H9 (cell line): ENCODE measurements around the gene MICOS13. TPM values are rescaled to one million over a fixed set of nuclear protein-coding genes. Genes with fewer than 3 reads are reported as not detected.

Source experiments
- DNase-seq: peaks from one replicate; pipeline ENCODE4 v3.0.0-alpha.2; 2017
- H2AFZ ChIP-seq: one replicate; pipeline ENCODE4 v1.6.1; 2013; ENCODE audit warnings: mild to moderate bottlenecking, low read length, control low read depth, moderate library complexity
- H2AK5ac ChIP-seq: 2 replicates; pipeline ENCODE4 v1.6.1; 2013; ENCODE audit warnings: low read length, control low read depth, mixed read lengths; ENCODE audit not compliant: insufficient read length
- H2BK120ac ChIP-seq: one replicate; pipeline ENCODE4 v1.6.1; 2013; ENCODE audit warnings: low read depth, mild to moderate bottlenecking, low read length, control low read depth, inconsistent platforms; ENCODE audit not compliant: poor library complexity, severe bottlenecking
- H2BK12ac ChIP-seq: 2 replicates; pipeline ENCODE4 v1.6.1; 2013; ENCODE audit warnings: low read length, control low read depth, mixed read lengths, low read depth; ENCODE audit not compliant: insufficient read length
- H2BK15ac ChIP-seq: 2 replicates; pipeline ENCODE4 v1.6.1; 2013; ENCODE audit warnings: low read depth, low read length, control low read depth
- H2BK20ac ChIP-seq: one replicate; pipeline ENCODE4 v1.6.1; 2013; ENCODE audit warnings: low read depth, mild to moderate bottlenecking, low read length, control low read depth, inconsistent platforms; ENCODE audit not compliant: poor library complexity, severe bottlenecking
- H2BK5ac ChIP-seq: 2 replicates; pipeline ENCODE4 v1.6.1; 2013; ENCODE audit warnings: low read length, control low read depth, mixed read lengths; ENCODE audit not compliant: insufficient read length
- H3K14ac ChIP-seq: 2 replicates; pipeline ENCODE4 v1.6.1; 2013; ENCODE audit warnings: low read length, control low read depth; ENCODE audit not compliant: insufficient read depth
- H3K18ac ChIP-seq: 2 replicates; pipeline ENCODE4 v1.6.1; 2013; ENCODE audit warnings: low read depth, mild to moderate bottlenecking, mixed read lengths, low read length, control low read depth; ENCODE audit not compliant: insufficient read length
- H3K23ac ChIP-seq: 2 replicates; pipeline ENCODE4 v1.6.1; 2013; ENCODE audit warnings: low read length, control low read depth, mixed read lengths, low read depth; ENCODE audit not compliant: insufficient read length
- H3K23me2 ChIP-seq: 2 replicates; pipeline ENCODE4 v1.6.1; 2013; ENCODE audit warnings: low read depth, mild to moderate bottlenecking, mixed read lengths, low read length, control low read depth; ENCODE audit not compliant: insufficient read length, poor library complexity, severe bottlenecking
- H3K27ac ChIP-seq: 2 replicates; pipeline ENCODE4 v1.5.1; 2013; ENCODE audit warnings: low read length, control low read depth, mixed read lengths, low read depth; ENCODE audit not compliant: insufficient read length
- H3K27me3 ChIP-seq: 2 replicates; pipeline ENCODE4 v1.6.1; 2013; ENCODE audit warnings: low read length, control low read depth, inconsistent platforms; ENCODE audit not compliant: insufficient read depth
- H3K4ac ChIP-seq: 2 replicates; pipeline ENCODE4 v1.6.1; 2013; ENCODE audit warnings: low read depth, mild to moderate bottlenecking, control low read depth, inconsistent platforms, low read length, moderate library complexity
- H3K4me1 ChIP-seq: 2 replicates; pipeline ENCODE4 v1.6.1; 2013; ENCODE audit warnings: low read length, control low read depth, inconsistent platforms; ENCODE audit not compliant: insufficient read depth
- H3K4me2 ChIP-seq: 2 replicates; pipeline ENCODE4 v1.6.1; 2013; ENCODE audit warnings: low read length, control low read depth, mixed read lengths; ENCODE audit not compliant: insufficient read length, insufficient read depth
- H3K56ac ChIP-seq: 2 replicates; pipeline ENCODE4 v1.6.1; 2013; ENCODE audit warnings: low read depth, mild to moderate bottlenecking, mixed read lengths, low read length, control low read depth; ENCODE audit not compliant: insufficient read length
- H3K79me1 ChIP-seq: 2 replicates; pipeline ENCODE4 v1.6.1; 2013; ENCODE audit warnings: low read depth, mild to moderate bottlenecking, moderate library complexity, low read length, control low read depth, inconsistent platforms; ENCODE audit not compliant: insufficient read depth, poor library complexity, severe bottlenecking
- H3K79me2 ChIP-seq: 2 replicates; pipeline ENCODE4 v1.6.1; 2013; ENCODE audit warnings: low read length, control low read depth, inconsistent platforms; ENCODE audit not compliant: insufficient read depth
- H3K9ac ChIP-seq: 2 replicates; pipeline ENCODE4 v1.6.1; 2013; ENCODE audit warnings: low read length, control low read depth, mixed read lengths; ENCODE audit not compliant: insufficient read length; ENCODE audit errors: extremely low read depth
- H3K9me3 ChIP-seq: one replicate; pipeline ENCODE4 v1.6.1; 2013; ENCODE audit warnings: low read depth, low read length, inconsistent platforms; ENCODE audit not compliant: control insufficient read depth
- H3T11ph ChIP-seq: one replicate; pipeline ENCODE4 v1.6.1; 2013; ENCODE audit warnings: mild to moderate bottlenecking, low read length, control low read depth, inconsistent platforms
- H4K20me1 ChIP-seq: one replicate; pipeline ENCODE4 v1.6.1; 2013; ENCODE audit not compliant: control insufficient read depth, insufficient read length, insufficient read depth
- H4K5ac ChIP-seq: 2 replicates; pipeline ENCODE4 v1.6.1; 2013; ENCODE audit warnings: low read depth, mild to moderate bottlenecking, mixed read lengths, low read length, control low read depth; ENCODE audit not compliant: insufficient read length
- H4K8ac ChIP-seq: replicated peaks from 2 replicates; pipeline ENCODE4 v1.6.1; 2013; ENCODE audit warnings: low read length, control low read depth, mixed read lengths, low read depth; ENCODE audit not compliant: insufficient read length
- H4K91ac ChIP-seq: 2 replicates; pipeline ENCODE4 v1.6.1; 2013; ENCODE audit warnings: low read depth, mild to moderate bottlenecking, moderate library complexity, mixed read lengths, low read length, control low read depth; ENCODE audit not compliant: insufficient read length
- H3K27ac Mint-ChIP-seq, 3 experiments: 2 replicates in 2 of 3; 3 replicates in 1 of 3; pipeline ENCODE4 v1.8.0; 2020 to 2021; ENCODE audit warnings: mixed read lengths in 3 of 3, mild to moderate bottlenecking in 1 of 3, moderate library complexity in 1 of 3
- H3K27me3 Mint-ChIP-seq: 2 replicates; pipeline ENCODE4 v1.8.0; 2021; ENCODE audit warnings: low read depth, mild to moderate bottlenecking, moderate library complexity, mixed read lengths
- H3K36me3 Mint-ChIP-seq, 3 experiments: 2 replicates in 2 of 3; 3 replicates in 1 of 3; pipeline ENCODE4 v1.8.0; 2020 to 2021; ENCODE audit warnings: low read depth in 3 of 3, mixed read lengths in 3 of 3; ENCODE audit not compliant: insufficient read depth in 1 of 3
- H3K4me1 Mint-ChIP-seq, 2 experiments: 2 replicates each; pipeline ENCODE4 v1.8.0; 2020; ENCODE audit warnings: mixed read lengths in 2 of 2
- H3K4me3 Mint-ChIP-seq, 2 experiments: 2 replicates in 1 of 2; 3 replicates in 1 of 2; pipeline ENCODE4 v1.8.0; 2020 to 2021; ENCODE audit warnings: mild to moderate bottlenecking in 2 of 2, mixed read lengths in 2 of 2, moderate library complexity in 1 of 2
- H3K9me3 Mint-ChIP-seq, 2 experiments: 2 replicates in 1 of 2; 3 replicates in 1 of 2; pipeline ENCODE4 v1.8.0; 2020; ENCODE audit warnings: mild to moderate bottlenecking in 2 of 2, mixed read lengths in 2 of 2, moderate library complexity in 1 of 2
- WGBS: extraction: QIAGEN DNeasy Blood & Tissue Kit; methylation state at CpG from one replicate; pipeline ENCODE4 v1.1.7; 2013; ENCODE audit warnings: missing lambda C conversion rate, low lambda C conversion rate, mixed read lengths; ENCODE audit not compliant: insufficient read length; ENCODE audit errors: extremely low coverage; 5-methylcytosine and 5-hydroxymethylcytosine counted together
- total RNA-seq: library from RNA; stranded (reverse); gene quantifications from 2 replicates; pipeline ENCODE4 v1.2.1, GENCODE V29; 2021
- TF ChIP-seq, protein P1 (sequence below): fragments of 200-600 bp; sonication (generic); conservative IDR thresholded peaks from 3 replicates; pipeline ENCODE4 v1.8.0; 2021; ENCODE audit warnings: antibody characterized with exemption, mild to moderate bottlenecking

The MICOS13 gene
- total RNA-seq, 1 experiment from 2014 or later = 23.8 TPM

DNA sequence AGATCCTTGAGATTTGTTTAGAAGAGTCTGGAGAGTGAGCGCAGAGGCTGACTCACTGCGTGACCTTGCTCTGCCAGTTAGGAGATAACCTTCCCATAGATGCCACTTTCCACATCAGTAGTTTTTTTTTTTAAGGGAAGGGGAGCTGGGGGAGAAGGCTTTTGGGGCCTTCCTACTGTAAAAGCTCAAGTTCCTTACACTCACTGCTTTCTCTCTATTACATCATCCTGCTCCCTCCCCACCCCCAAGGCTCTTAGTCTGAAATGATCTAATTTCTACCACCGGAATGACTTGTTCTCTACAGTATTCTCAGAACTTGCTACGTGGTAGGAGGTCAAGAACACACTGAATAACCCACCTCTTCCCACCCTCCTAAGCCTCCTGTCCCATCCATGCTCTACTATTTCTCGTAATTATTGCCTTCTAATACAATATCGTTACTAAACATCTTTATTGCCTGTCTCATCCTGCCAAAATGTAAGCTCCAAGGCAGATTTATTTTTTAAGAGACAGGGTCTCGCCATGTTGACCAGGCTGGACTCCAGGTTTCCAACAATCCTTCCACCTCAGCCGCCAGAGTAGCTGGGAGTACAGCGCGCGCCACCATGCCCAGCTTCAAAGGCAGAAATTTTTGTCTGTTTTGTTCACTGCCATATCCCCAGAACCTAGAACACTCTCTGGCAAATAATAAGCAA, 38.4 kb upstream of the MICOS13 start:
- no peaks in the 10 kb centered on the region for H3K27me3 ChIP-seq
- Mint-ChIP-seq H3K4me3 (peak overlapping the region; percentile 91 to 98), H3K36me3 (peaks cover 17 to 31% (median 21%) of the 10 kb centered on the region in 3 experiments), H3K27me3 (no peaks in the 10 kb centered on the region; the same call in 1 of the 2 replicates), H3K4me1 (peaks cover 16 to 18% of the 10 kb centered on the region in 2 experiments), H3K27ac (peak overlapping the region; percentile 78 to 97 (median 95)), H3K9me3 (no peaks in the 10 kb centered on the region; a peak in 2 of 5 replicates)
- no peak overlapping the region for H3K27ac ChIP-seq
- no peak overlapping the region for H2AFZ ChIP-seq
- H2BK12ac ChIP-seq = no peak overlapping the region
- peaks cover 31% of the 10 kb centered on the region for H3K79me2 ChIP-seq
- no peaks in the 10 kb centered on the region for H3K4me1 ChIP-seq
- H3K14ac ChIP-seq = no peak overlapping the region; the same call in 1 of the 2 replicates
- H3K18ac ChIP-seq = no peak overlapping the region
- no peak overlapping the region for H4K91ac ChIP-seq
- H3K4ac ChIP-seq = no peak overlapping the region
- no peak overlapping the region for H2BK5ac ChIP-seq
- no peak overlapping the region for H4K8ac ChIP-seq
- H3K9ac ChIP-seq = peak overlapping the region; percentile 81
- H3K23me2 ChIP-seq = peaks cover 9% of the 10 kb centered on the region
- no peaks in the 10 kb centered on the region for H3K9me3 ChIP-seq
- H2BK15ac ChIP-seq = no peak overlapping the region
- H3T11ph ChIP-seq = no peak overlapping the region
- peaks cover 4% of the 10 kb centered on the region for H3K79me1 ChIP-seq
- no peak overlapping the region for H2AK5ac ChIP-seq
- no peak overlapping the region for H2BK120ac ChIP-seq
- DNase-seq = no peak
- H3K4me2 ChIP-seq = peak overlapping the region; percentile 90
- no CpG with 5 or more reads among the region's 11 CpGs for WGBS
- H3K56ac ChIP-seq = no peak overlapping the region
- H2BK20ac ChIP-seq = no peak overlapping the region
- H4K20me1 ChIP-seq = no peaks in the 10 kb centered on the region
- no peak overlapping the region for H3K23ac ChIP-seq
- TF ChIP-seq, protein P1, sequence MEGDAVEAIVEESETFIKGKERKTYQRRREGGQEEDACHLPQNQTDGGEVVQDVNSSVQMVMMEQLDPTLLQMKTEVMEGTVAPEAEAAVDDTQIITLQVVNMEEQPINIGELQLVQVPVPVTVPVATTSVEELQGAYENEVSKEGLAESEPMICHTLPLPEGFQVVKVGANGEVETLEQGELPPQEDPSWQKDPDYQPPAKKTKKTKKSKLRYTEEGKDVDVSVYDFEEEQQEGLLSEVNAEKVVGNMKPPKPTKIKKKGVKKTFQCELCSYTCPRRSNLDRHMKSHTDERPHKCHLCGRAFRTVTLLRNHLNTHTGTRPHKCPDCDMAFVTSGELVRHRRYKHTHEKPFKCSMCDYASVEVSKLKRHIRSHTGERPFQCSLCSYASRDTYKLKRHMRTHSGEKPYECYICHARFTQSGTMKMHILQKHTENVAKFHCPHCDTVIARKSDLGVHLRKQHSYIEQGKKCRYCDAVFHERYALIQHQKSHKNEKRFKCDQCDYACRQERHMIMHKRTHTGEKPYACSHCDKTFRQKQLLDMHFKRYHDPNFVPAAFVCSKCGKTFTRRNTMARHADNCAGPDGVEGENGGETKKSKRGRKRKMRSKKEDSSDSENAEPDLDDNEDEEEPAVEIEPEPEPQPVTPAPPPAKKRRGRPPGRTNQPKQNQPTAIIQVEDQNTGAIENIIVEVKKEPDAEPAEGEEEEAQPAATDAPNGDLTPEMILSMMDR = no peak
- no peak overlapping the region for H4K5ac ChIP-seq
